Measurements from ENCODE around the gene CAP1.
A peak's percentile ranks its signal among the peaks of the same experiment; 100 is the strongest.
"Not testable (repeated sequence)": the region's sequence is repeated elsewhere in the genome, so short reads cannot be mapped to it uniquely, and the experiment has no call there.

CAP1 gene, protein sequence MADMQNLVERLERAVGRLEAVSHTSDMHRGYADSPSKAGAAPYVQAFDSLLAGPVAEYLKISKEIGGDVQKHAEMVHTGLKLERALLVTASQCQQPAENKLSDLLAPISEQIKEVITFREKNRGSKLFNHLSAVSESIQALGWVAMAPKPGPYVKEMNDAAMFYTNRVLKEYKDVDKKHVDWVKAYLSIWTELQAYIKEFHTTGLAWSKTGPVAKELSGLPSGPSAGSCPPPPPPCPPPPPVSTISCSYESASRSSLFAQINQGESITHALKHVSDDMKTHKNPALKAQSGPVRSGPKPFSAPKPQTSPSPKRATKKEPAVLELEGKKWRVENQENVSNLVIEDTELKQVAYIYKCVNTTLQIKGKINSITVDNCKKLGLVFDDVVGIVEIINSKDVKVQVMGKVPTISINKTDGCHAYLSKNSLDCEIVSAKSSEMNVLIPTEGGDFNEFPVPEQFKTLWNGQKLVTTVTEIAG

DNA sequence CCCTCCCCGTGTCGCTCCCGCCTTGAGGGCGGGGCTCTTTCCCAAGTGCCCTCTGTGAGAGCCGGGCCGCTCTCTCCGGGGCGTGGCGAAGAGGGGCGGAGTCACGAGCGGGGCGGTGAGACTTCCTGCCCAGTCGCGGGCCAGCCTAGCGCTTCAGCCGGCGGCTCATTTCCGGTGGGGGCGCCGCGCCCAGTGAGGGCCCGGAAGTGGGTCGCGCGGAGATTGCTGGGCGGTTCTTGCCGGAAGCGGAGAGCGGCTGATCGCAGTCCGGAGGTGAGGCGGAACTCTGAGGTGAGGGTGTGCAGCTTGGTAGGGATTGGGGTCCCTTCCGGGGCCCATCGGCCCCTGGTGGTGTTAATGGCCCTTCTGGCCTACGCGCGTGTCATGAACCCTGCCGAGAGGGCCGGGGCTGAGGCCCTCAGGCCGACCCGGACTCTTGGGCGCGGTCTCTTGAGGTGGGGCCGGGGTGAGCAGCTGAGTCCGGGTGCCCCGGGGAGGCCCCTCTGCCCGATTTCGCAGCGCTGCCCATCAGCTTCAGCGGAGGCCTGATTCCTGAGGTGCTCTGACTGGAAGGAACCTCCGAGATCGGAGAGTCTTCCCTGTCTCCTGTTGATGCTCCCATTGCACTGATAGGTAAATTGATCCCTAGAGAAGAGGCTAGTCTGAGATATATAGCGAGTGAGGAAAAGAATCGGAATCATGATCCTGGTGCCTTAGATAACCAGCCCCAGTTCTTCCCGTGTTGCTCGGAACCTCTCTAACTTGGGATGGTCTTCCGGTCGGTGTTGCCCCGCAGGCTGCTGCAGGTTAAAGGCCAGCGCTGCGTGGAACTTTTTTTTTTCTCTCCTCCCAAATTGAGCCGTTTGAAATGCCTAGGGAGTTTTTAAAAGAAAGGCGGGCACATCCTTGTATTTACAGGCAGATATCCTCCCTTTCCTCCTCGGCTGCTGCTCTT, at the start of gene CAP1:
TSS of gene CAP1 (plus strand) at position 219 of the 955 bp plus-strand sequence. CDS start 18,618 bp downstream, outside the sequence.
- peak; percentile 99 for DNase-seq

DNA sequence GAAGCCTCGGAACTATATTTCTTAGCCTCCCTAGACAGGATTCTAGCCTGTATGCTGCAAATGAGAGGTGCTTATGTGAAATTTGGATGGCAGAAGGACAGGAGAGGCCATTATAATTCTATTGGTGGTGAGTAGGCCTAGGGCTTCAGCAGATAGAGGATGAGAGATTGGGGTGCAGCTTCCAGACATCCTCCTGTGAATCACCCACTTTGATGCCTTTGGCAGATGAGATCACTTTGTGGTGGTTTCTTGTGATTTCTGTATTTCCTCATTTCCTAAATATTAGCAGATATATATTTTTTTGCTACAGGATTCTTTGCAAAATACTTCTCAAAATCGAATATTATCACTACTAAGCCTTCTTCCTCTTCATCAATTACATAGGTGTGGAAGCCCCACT, 48.3 kb upstream of the CAP1 start:
- no peak for DNase-seq

DNA sequence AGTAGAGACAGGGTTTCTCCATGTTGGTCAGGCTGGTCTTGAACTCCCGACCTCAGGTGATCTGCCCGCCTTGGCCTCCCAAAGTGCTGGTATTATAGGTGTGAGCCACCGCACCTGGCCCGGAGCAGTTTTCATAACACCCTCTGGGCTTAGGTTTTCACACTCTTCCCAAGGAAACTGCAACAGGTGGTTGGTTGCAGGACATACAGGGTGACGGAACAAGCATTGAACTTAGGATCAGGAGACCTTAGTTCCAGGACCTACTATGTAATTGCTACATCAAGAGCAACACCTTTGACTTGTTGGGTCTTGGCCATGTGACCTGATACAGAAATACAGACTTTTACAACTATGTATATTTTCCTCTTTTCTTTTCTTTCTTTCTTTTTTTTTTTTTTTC, 47.6 kb upstream of the CAP1 start:
- DNase-seq: no peak

DNA sequence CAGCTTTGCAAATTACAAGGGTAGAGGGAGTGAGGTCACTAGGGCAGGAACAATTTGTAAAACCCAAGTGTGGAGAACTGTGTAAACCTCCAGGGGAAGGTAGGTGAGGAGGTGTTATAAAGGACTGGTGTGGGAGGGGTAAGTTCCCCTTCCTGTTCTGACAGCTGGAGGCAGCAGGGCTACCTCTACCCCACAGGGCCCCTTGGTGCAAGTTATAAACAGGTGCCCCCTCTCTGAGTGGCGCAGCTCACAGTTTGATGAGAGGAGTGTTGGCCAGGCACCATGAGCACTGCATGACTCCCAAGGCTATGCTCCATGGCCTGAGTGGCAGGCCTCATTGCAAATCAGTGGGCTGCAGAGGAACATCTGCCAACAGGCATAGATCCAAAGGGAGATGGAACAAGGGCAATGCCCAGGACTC, 44.5 kb upstream of the CAP1 start:
- no peak for DNase-seq

DNA sequence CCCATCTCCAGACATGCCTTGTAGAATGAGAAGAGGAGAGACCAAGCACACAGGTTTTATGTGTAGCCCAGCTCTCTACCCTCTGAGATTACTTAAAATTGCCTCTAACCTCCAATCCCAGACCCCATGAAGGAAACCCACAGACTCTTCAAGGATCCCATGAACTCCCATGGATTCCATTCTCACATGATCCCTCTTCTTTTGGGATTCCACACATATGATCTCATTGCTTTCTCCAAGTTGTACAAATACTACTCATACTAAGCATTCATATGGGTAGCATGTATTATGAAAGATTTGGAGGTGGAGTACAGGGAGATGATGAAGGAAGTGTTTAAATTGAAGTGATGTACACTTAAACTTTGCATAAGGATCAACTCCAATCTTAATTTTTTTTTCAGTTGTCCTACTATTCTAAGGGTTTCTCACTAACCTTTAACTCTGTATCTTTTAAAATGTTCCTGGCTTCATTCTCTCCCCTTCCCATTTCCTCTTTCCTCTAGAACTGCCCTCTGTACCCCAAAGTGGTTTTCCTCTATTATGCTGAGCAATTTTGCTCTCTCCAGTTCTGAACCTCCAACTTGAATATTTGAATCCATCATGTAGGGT, 44.0 kb upstream of the CAP1 start:
- no peak for DNase-seq

DNA sequence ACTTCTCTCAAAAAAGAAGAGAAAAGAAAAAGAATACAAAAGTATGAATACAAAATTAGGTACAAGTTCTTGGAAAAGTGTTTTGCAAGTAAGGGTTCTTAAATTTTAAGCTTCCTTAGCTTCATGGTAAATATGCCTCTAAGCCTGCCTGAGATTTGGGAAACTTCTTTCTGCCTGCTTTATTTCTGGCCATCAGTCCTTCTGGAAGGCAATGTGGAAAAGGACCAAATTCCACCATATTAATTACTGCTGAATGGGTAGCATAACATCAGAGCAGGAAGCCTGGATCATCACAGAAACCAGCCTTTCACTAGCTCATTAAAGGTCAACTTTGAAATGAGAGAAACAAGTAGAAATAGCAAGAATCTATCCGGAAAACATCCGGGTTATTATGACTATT, 39.1 kb upstream of the CAP1 start:
- no peak for DNase-seq

DNA sequence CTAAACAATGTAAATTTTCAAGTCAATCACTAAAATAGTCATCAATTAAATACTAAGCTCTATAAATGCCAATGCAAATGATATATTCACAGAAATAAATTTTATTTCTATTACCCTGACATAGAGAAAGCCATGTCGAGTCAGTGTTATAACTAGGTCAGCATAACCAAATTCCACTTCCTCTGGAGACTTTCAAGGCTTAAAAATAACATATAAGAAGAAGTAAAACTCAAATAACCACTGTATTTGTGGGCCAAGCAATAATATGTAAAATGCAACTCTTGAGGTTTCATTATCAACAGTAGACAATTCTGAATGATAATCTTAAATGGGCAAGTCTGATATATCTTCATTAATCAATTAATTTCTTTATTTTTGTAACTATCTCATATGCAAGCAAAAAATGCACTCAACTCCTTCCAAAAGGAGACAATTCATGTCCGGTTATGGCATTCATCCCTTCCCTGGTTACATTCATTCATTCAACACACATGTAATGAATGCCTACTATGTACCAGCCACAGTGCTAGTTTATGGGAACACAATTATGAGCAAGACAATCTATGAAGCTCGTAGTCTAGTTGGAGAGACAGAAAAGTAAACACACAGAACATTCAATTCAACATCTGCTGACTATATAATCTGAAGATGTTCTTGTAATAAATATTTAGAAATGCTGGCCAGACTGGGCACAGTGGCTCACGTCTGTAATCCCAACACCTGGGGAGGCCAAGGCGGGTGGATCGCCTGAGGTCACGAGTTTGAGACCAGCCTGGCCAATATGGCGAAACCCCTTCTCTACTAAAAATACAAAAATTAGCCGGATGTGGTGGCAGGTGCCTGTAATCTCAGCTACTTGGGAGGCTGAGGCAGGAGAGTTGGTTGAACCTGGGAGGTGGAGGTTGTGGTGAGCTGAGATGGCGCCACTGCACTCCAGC, 37.1 kb upstream of the CAP1 start:
- DNase-seq: no peak

DNA sequence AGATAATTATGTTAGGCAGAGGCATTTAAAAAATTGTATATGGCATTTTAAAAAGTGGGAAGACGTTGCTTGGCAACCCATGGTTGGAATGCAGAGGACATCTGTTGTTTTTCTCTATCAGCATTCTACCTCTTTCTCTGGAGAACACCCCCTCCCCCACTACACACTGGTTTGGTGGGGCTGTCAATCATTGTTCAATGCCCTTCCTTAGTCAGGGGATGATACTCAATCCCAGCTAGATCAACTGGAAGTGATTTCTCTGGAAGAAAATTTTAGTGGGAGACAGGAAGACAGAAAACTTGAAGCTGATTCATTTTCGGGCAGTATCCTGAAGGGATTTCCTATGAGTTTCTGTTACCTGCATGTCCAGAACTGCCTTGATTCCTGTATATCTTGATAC, 35.7 kb upstream of the CAP1 start:
- DNase-seq: peak; percentile 44

DNA sequence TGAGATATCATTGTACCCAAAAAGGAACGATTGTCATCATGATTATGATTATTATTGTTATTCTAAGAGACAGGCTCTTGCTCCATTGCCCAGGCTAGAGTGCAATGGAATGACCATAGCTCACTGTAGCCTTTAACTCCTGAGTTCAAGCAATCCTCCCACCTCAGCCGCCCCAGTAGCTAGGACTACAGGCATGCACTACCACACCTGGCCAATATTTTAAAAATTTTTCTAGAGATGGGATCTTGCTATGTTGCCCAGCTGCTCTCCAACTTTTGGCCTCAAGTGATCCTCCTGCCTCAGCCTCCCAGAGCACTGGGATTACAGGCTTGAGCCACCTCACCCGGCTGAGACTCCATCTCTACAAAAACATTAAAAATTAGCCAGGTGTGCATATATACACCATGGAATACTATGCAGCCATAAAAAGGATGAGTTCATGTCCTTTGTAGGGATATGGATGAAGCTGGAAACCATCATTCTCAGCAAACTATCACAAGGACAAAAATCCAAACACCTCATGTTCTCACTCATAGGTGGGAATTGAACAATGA, 33.0 kb upstream of the CAP1 start:
- not testable (repeated sequence) for DNase-seq

DNA sequence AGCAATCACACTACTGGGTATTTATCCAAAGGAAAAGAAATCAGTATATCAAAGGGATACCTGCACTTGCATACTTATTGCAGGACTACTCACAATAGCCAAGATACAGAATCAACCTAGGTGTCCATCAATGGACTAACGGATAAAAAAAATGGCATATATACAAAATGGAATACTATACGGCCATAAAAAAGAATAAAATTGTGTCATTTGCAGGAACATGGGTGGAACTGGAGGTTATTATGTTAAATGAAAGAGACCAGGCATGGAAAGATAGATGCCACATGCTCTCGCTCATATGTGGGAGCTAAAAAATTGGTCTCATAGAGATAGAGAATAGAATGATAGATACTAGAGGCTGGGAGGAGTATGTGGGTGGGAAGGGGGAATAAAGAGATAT, 29.3 kb upstream of the CAP1 start:
- DNase-seq: no peak

DNA sequence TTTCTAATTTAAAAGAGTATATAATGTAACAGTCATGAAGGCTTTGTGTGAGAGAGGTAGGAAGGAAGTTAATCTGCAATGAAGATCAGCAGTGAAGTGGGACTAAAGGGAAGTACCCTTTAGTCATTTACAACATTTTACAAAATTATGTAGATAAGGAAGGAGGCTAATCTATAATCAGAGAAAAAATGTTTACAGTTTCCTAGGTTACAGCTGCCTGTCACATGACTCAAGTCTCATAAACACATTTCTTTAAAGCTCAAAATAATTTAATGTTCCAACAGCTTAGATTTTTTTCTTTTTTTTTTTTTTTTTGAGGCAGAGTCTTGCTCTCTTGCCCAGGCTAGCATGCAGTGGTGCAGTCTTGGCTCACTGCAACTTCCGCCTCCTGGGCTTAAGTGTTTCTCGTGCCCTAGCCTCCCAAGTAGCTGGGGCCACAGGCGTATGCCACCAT, 26.2 kb upstream of the CAP1 start:
- no peak for DNase-seq

DNA sequence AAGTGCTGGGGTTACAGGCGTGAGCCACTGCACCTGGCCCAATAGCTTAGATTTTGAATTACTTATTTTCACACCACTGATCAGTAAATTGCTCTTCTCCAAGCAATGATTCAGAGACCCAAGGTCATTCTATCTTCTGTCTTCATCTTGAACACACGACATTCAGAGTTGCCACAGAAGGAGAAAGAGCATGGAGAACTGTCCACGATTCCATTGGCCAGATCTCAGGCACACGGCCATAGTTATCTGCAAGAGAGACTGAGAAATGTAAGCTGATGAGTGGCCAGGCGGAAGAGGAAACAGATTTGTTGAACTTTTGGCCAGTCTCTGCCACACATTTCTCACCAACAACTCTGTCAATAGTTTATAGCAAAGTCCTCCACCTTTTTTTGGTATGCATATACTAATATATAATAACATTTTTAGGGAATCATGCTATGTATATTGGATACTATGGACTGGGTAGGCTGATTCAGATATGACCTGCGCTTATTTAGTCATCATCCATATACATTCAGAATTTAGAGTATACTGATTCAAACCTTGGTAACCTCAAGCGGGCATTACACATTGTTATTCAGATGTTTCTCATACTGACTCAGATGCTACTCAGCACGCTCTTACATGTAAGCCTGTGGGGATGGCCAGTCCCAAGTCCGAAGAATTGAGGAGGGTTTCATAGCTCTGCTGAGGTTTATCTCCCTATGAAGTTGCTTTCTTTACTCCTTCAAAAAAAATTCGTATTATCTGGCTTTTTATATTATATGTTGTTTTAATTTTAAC, 25.5 kb upstream of the CAP1 start:
- DNase-seq: no peak

DNA sequence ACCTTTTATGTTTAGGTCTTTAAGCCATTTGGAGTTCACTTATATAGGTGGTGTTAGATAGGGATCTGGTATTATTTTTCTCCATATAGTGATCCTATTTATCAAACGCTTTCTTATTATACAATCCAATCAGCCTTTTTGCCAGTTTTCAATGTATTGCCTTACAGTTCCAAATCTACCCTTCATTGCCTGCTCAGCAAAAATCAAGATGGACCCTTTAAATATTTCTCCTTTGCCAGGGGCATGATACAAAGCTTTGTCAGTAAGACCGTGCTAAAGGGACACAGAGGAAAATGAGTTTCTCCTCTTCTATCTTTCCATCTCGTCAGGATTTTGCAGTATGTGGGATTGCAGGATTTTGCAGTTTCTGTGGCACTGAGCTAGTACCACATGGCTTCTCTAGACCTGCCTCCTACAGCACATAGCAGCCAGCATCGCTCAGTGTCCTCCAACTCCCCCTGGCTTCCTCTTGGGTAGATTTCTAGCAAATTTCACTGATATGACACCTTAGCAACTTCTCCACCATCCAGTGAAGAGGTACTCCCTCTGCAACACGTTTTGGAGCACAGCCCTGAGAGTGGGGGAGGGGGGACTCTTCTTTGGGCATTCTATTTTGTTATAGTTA, 22.5 kb upstream of the CAP1 start:
- no peak for DNase-seq

DNA sequence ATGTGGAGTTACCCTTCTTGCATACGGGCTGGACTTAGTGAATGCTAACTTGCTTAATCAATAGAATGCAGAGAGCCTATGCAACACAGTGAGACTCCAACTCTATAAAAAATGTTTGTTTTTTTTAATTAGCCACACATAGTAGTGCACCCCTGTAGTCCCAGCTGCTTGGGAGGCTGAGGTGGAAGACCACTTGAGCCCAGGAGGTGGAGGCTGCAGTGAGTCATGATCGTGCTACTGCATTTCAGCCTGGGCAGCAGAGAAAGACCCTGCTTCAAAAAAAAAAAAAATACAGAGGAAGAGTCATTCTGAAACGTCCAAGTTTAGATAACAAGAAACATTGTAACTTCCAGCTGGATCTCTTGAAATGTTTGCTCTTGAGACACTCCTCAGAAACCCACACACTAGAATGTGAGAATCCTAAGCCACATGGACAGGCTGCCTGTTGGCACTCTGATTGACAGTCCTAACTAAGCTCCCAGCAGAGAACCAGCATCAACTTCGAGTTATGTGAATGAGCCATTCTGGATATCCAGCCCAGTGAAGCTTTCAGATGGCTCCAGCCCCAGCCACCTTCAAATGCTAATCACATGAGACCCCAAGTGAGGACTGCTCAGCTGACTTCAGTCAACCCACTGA, 20.0 kb upstream of the CAP1 start:
- DNase-seq: no peak

DNA sequence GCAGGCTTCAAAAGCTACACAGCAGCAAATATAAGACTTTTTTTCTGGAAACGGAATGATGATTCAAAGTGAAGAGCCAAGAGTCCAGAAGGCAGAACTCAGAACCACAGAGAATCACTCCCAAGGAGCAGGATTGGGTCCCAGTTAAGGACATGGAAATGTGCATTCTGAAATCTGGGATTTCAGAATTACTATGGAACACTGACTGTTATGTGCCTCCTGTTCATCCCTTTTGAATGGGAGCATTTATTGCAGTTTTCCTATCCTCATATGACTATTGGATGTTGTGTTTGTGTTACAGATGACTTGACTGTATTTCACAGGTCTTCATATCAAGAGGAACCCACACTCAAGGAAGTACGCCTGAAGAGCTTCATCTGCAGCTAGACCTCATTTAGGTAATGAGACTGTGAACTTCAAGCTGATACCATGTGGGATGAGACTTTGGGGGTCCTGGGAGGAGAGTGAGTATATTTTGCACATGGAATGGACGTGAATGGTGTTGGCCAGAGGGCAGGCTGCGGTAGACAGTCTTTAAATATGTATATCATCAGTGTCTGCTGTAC, 17.1 kb upstream of the CAP1 start:
- DNase-seq: no peak

DNA sequence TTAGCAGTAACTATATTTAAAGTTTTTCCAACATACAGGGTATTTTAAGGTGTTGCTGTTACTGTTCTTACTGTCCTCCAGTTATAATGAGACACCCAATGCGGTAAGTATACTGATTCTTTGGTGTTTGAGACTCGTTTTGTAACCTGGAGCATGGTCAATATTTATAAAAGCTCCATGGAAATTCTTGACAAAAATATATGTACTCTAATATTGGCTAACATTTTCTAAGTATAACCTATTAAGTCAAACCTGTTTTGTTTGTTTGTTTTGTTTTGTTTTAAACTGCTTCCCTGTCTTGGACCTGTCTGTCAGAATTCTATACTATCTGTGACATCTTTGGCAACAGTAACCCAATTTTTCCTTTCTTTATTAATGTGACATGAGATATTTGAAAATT, 15.9 kb upstream of the CAP1 start:
- no peak for DNase-seq

DNA sequence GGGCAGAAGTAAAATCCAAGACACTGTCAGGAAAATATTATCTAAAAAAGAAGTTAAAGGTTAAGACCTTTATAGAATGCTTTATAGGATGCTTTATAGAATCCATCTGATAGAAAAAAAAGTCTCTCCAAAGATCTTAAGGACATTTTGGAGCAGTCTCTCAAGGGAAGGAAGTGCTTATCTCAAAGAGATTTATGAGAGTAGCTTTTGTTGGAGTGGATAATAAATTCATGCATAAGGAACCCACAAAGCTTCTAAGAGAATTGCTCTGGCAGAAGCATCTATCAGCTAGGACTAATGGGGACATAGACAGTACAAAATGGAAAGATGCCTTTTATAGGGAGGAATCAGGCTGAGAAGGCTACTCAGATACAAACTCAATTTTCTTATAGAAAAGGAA, 12.9 kb upstream of the CAP1 start:
- no peak for DNase-seq

DNA sequence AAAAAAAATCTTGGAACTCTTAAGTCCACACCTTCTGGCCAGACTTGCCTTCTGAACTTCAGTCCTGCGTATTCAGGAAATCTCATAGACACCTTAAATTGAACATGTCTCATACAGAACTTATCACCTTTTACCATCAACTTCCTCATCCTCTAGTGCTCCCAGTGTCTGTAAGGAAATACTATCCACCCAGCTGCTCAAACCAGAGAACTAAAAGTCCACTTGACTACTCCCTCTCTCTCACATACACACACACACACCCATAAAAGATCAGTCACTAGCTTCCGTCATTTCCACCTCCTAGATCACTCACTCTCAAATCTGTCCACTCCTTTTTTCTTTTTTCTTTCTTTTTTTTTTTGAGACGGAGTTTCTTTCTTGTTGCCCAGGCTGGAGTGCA, 10.9 kb upstream of the CAP1 start:
- no peak for DNase-seq

DNA sequence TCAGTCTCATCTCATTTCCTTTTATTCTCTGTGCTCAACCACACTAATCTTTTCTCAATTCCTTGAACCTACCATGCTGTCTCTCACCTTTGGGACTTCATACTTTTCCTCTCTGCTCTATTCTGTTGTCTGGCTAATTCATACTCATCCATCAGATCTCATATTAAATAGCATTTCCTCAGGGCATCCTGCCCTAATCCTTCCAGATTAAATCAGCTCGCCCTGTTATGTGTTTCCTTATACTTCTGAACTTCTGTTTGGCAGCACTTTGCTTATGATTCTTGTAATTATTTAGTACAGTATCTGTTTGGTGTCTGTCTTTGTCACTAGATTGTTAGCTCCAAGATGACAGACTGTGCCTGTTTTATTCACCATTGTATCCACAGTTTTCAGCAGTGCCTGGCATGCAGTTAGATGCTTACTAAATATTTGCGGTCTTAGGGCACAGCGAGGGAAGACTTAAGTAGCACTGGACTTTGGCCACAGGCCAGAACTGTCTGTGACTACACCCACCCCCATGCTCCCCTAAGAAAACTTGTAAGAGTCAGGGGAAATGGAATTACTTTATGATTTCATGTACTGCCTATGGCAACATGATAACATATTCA, 9.9 kb upstream of the CAP1 start:
- DNase-seq: peak; percentile 17
